Kidney epithelial cell (primary cell): ENCODE data around the gene ERAP2. TPM values are rescaled to one million over a fixed set of nuclear protein-coding genes. Genes with fewer than 3 reads are reported as not detected.
A peak's percentile ranks its signal among the peaks of the same experiment; 100 is the strongest.

Source experiments
- DNase-seq: peaks from one replicate; pipeline ENCODE4 v3.0.0-alpha.2; 2010; ENCODE audit warnings: low read depth
- H3K27me3 ChIP-seq: 2 replicates; pipeline ENCODE4 v1.6.0; 2011; ENCODE audit warnings: low read length; ENCODE audit not compliant: control insufficient read depth, insufficient read depth
- H3K36me3 ChIP-seq: 2 replicates; pipeline ENCODE4 v1.5.1; 2011; ENCODE audit warnings: low read length; ENCODE audit not compliant: control insufficient read depth, insufficient read depth
- H3K4me3 ChIP-seq: 2 replicates; pipeline ENCODE4 v1.5.1; 2011; ENCODE audit warnings: low read depth, mild to moderate bottlenecking, control low read depth, low read length
- total RNA-seq: library from RNA; depleted of rRNA; stranded (reverse); fragments of >200 nt; gene quantifications from 2 replicates; pipeline ENCODE4 v1.2.3, GENCODE V29; 2015
- TF ChIP-seq, protein P1 (sequence below): IDR thresholded peaks from 2 replicates; pipeline ENCODE4 v1.5.1; 2011; ENCODE audit warnings: mild to moderate bottlenecking, moderate library complexity, low read length, control low read depth, inconsistent platforms; ENCODE audit not compliant: insufficient read depth, poor library complexity, severe bottlenecking

The ERAP2 gene, protein sequence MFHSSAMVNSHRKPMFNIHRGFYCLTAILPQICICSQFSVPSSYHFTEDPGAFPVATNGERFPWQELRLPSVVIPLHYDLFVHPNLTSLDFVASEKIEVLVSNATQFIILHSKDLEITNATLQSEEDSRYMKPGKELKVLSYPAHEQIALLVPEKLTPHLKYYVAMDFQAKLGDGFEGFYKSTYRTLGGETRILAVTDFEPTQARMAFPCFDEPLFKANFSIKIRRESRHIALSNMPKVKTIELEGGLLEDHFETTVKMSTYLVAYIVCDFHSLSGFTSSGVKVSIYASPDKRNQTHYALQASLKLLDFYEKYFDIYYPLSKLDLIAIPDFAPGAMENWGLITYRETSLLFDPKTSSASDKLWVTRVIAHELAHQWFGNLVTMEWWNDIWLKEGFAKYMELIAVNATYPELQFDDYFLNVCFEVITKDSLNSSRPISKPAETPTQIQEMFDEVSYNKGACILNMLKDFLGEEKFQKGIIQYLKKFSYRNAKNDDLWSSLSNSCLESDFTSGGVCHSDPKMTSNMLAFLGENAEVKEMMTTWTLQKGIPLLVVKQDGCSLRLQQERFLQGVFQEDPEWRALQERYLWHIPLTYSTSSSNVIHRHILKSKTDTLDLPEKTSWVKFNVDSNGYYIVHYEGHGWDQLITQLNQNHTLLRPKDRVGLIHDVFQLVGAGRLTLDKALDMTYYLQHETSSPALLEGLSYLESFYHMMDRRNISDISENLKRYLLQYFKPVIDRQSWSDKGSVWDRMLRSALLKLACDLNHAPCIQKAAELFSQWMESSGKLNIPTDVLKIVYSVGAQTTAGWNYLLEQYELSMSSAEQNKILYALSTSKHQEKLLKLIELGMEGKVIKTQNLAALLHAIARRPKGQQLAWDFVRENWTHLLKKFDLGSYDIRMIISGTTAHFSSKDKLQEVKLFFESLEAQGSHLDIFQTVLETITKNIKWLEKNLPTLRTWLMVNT
- 19.1 and 19.2 TPM in 2 replicates for total RNA-seq

GRCh38 chr5:96876292-96876850 lies at the start of gene ERAP2:
Gene ERAP2, plus strand, starts transcription at chr5:96876500. Its CDS starts 3,186 bp downstream, at chr5:96879686.
- no peak for DNase-seq
- TF ChIP-seq, protein P1, sequence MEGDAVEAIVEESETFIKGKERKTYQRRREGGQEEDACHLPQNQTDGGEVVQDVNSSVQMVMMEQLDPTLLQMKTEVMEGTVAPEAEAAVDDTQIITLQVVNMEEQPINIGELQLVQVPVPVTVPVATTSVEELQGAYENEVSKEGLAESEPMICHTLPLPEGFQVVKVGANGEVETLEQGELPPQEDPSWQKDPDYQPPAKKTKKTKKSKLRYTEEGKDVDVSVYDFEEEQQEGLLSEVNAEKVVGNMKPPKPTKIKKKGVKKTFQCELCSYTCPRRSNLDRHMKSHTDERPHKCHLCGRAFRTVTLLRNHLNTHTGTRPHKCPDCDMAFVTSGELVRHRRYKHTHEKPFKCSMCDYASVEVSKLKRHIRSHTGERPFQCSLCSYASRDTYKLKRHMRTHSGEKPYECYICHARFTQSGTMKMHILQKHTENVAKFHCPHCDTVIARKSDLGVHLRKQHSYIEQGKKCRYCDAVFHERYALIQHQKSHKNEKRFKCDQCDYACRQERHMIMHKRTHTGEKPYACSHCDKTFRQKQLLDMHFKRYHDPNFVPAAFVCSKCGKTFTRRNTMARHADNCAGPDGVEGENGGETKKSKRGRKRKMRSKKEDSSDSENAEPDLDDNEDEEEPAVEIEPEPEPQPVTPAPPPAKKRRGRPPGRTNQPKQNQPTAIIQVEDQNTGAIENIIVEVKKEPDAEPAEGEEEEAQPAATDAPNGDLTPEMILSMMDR: no peak
- H3K27me3 ChIP-seq: no peaks in the 10 kb centered on the region
- H3K4me3 ChIP-seq: peak within 1 kb of the TSS; percentile 43
- H3K36me3 ChIP-seq: no peaks in the 10 kb centered on the region

- TF ChIP-seq, protein P1: no peak
- Histone ChIP-seq H3K36me3 (no peaks in the 10 kb centered on the region), H3K4me3 (no peak overlapping the region), H3K27me3 (no peaks in the 10 kb centered on the region)
- no peak for DNase-seq
Measured at GRCh38 chr5:96829297-96829696, 47.0 kb upstream of the ERAP2 start.

DNA sequence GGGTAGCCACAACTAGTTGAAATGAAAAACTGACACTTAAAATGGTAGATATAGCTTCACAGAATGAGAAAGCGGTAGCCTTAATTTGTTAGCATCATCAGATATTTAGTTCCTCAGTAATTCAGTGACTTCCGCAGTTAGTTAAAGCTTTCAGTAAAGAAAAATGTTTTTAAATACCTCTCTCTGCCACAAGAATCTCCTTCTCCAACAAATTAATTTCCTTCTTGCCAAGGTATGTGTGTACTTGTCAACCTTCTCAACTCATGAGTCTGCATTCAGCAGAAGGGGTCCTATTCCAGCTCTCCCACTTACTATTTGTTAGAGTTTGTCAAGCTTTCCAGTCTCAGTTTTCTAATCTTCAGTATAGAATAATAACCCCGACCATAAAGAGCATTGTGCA lies 42.3 kb upstream of the ERAP2 start:
- H3K27me3 ChIP-seq: no peaks in the 10 kb centered on the region
- no peaks in the 10 kb centered on the region for H3K36me3 ChIP-seq
- TF ChIP-seq, protein P1: no peak
- H3K4me3 ChIP-seq: no peak overlapping the region
- no peak for DNase-seq

DNA sequence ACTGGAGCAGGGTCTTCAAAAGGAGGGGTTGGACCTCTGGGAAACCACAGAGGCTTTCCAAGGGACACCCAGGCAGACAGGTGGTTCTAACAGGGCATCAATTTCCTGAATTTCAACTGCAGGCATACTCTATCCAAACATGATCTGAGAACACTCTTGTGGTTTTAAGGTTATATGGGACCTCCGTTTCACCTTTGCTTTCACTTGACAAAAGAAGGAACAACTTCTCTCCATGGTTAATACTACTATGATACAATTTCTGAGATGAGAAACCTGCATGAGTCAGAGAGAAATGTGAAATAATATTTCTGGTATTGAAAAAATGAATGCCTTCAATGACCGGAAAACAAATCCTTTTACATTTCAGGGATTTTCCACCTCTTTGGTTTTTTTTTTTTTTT lies 40.5 kb upstream of the ERAP2 start:
- Histone ChIP-seq H3K27me3 (no peaks in the 10 kb centered on the region), H3K36me3 (no peaks in the 10 kb centered on the region)
- TF ChIP-seq, protein P1: no peak

DNA sequence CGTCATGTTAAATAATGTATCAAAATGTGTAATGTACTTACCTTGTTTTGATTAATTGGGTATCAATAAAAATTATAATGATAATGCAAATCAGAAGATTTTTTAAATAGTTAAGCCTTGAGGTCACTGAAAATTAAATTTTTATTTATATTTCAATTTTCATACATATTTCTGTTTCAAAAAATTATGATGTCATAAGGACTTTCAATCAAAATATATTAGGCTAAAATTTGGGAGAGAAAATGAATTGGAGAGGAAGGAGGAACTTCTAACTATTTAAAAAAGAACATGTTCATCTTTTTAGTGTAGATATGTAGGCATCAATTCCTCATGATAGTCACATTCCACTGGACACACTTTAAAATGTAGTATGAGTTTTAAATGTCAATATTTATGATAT lies 39.5 kb upstream of the ERAP2 start:
- Histone ChIP-seq H3K27me3 (no peaks in the 10 kb centered on the region), H3K4me3 (no peak overlapping the region), H3K36me3 (no peaks in the 10 kb centered on the region)
- no peak for DNase-seq
- TF ChIP-seq, protein P1: no peak

More for the DNA sequence above, 40.5 kb upstream of the ERAP2 start:
- no peak for DNase-seq
- no peak overlapping the region for H3K4me3 ChIP-seq
